HL-60 (cell line): ENCODE results near the gene CDK3.

Source experiments
- DNase-seq, 2 experiments: peaks; one replicate each; pipeline ENCODE4 v3.0.0-alpha.2; 2010 to 2020; ENCODE audit warnings: low read depth in 1 of 2, low spot score in 1 of 2
- H3K27ac ChIP-seq: fragments of 250-450 bp; sonication (Bioruptor Pico); replicated peaks from 2 replicates; pipeline ENCODE4 v1.5.1; 2020; ENCODE audit warnings: mild to moderate bottlenecking, moderate library complexity
- H3K27me3 ChIP-seq: fragments of 250-450 bp; sonication (Bioruptor Pico); 2 replicates; pipeline ENCODE4 v1.5.1; 2021; ENCODE audit warnings: mild to moderate bottlenecking, moderate library complexity; ENCODE audit not compliant: insufficient read depth, poor library complexity, severe bottlenecking
- H3K4me3 ChIP-seq: replicated peaks from 2 replicates; pipeline ENCODE4 v1.5.1; 2011; ENCODE audit warnings: mild to moderate bottlenecking, control low read depth, low read length; ENCODE audit not compliant: insufficient read depth
- CTCF ChIP-seq: IDR thresholded peaks from one replicate; pipeline ENCODE4 v1.5.1; 2011; ENCODE audit warnings: low read length, control low read depth, inconsistent platforms; ENCODE audit not compliant: insufficient read depth
- GABPA ChIP-seq: IDR thresholded peaks from 2 replicates; pipeline ENCODE4 v1.6.1; 2012; ENCODE audit warnings: low read depth
- POLR2AphosphoS5 ChIP-seq: IDR thresholded peaks from 2 replicates; pipeline ENCODE4 v1.6.1; 2012; ENCODE audit warnings: low read depth
- REST ChIP-seq: IDR thresholded peaks from 2 replicates; pipeline ENCODE4 v1.6.1; 2012; ENCODE audit warnings: low read depth; ENCODE audit not compliant: insufficient replicate concordance
- SPI1 ChIP-seq: IDR thresholded peaks from 2 replicates; pipeline ENCODE4 v1.6.1; 2012; ENCODE audit warnings: low read depth, mild to moderate bottlenecking, borderline replicate concordance

Gene CDK3

GRCh38 chr17:75991396-75991795, 9.3 kb upstream of the CDK3 start:
- DNase-seq: no peak
- no peak for TF ChIP-seq REST
- no peak for TF ChIP-seq GABPA
- no peak for TF ChIP-seq SPI1
- no peak for TF ChIP-seq CTCF
- no peak for TF ChIP-seq POLR2AphosphoS5
- H3K4me3 ChIP-seq: no peak overlapping the region
- H3K27me3 ChIP-seq: no peaks in the 10 kb centered on the region
- no peak overlapping the region for H3K27ac ChIP-seq

- no peaks in the 10 kb centered on the region for H3K27me3 ChIP-seq
Observed at GRCh38 chr17:75994802-75995370, 5.8 kb upstream of the CDK3 start.

More at GRCh38 chr17:75994802-75995370, 5.8 kb upstream of the CDK3 start:
- TF ChIP-seq SPI1 (no peak), POLR2AphosphoS5 (no peak), CTCF (no peak), REST (no peak), GABPA (no peak)
- no peak for DNase-seq
- H3K4me3 ChIP-seq: no peak overlapping the region
- H3K27ac ChIP-seq: no peak overlapping the region
